NCI-H1105 treated with DMSO at 0.1 percent for 48 hours (cell line): ENCODE results near the gene CBY3.
"Not testable (repeated sequence)": the region's sequence is repeated elsewhere in the genome, so short reads cannot be mapped to it uniquely, and the experiment has no call there.

Experiments
- DNase-seq: peaks from one replicate; lab custom pipeline; 2025; lab: John Stamatoyannopoulos, UW

Gene CBY3

DNA sequence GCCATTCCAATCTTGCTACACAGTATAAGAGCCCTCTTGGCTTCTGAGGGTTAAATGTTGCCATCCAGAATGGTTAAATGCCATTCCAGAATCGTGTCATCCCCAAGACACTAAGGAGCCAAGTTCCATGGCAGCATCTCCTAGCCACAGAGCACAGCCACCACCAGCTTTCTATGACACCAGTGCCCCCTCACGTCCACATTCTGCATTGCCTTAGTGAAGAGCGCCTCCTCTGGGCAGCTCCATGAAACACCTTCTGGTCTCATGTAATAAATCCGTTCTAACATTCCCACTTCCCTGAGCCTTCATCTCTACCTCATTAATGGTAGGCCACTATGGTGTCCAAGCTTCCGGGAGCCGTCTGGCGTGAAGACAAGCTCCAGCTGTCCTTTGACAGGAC, 12.4 kb downstream of the CBY3 start:
- no peak for DNase-seq

- DNase-seq: not testable (repeated sequence)
These were observed 19.2 kb downstream of the CBY3 start for GRCh38 chr5:179661647-179662046.

DNA sequence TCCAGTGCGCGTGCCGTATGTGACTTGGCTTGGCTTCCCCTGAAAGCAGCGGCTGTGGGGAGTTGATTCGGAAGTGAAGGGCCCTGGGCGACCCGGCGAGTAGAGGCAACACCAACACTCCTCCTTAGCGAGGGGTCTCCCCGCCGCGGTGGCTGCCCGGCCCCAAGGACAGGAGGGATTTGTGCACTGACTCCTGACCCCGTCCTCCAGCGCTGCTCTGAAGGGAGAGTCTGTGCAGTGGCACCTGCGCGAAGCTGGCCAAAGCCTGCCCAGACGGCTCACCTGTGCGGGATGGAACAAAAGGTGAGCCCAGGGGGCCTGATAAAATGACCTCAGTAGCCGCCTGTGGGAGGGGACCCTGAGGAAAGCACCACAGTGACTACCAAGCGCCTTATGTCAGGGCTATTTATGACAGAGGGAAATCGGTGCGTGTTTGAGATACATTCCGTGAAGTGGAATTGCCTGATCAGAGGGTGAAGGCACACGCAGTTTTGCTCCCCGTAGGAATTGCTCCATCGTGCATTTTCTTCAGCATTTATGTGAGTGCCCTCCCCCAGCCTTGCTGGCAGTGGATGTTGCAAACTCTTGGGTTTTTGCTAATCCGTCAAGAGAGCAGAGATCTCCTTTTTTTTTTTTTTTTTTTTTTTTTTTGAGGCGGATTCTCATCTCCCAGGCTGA, 22.5 kb downstream of the CBY3 start:
- DNase-seq: not testable (repeated sequence)

GRCh38 chr5:179657302-179658178, 23.3 kb downstream of the CBY3 start:
- not testable (repeated sequence) for DNase-seq

- not testable (repeated sequence) for DNase-seq
These were observed 27.7 kb downstream of the CBY3 start for GRCh38 chr5:179653135-179653534.

DNA sequence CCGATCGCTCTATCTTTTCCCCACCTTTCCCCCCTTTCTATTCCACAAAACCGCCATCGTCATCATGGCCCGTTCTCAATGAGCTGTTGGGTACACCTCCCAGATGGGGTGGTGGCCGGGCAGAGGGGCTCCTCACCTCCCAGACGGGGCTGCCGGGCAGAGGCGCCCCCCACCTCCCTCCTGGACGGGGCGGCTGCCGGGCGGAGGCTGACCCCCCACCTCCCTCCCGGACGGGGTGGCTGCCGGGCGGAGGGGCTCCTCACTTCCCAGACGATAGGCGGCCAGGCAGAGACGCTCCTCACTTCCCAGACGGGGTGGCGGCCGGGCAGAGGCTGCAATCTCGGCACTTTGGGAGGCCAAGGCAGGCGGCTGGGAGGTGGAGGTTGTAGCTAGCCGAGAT, 30.6 kb downstream of the CBY3 start:
- DNase-seq: not testable (repeated sequence)

DNA sequence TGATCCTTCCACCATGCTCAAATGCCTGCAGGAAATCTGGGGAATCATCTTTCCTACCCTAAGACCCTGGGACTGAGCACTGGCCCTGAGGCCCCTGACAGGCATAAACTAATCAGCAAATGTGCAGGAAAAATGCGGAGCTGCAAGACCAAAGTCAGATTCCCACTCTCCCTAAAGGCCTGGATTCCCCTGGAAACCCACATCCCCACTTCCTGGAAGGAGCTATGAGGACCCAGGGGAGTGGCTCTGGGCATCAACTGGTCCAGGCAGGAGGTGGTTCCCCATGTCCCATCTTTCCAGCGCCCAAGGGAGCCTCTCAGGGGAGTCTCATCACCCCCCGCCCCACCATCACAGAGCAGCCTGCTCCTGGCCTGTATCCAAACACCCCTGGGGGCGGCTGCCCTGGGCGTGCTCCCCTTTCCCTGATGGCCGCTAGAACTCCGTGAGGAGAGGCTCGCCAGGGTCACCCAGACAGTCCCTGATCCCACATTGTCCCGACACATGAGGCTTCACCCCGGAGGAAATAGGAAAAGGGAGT, 31.6 kb downstream of the CBY3 start:
- DNase-seq: not testable (repeated sequence)

GRCh38 chr5:179648410-179648809, 32.4 kb downstream of the CBY3 start:
- no peak for DNase-seq

DNA sequence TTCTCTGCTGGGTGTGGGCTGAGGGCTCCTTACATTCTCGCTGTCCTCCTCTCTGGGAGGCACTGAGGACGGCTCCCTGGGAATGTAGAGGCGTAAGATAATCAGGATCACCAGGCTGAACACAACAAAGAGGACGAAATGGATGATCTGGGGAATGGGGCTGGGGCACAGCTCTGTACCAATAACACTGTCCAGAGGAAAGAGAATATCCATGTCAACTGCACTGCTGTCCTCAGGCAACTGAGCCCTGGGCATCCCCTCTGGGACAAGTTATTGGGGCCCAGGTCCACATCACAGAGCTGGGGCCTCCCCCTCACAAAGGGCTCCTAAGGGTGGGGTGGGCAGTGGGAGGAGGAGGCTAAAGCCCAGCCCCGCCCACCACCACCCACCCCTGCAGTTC, 36.1 kb downstream of the CBY3 start:
- DNase-seq: not testable (repeated sequence)

DNA sequence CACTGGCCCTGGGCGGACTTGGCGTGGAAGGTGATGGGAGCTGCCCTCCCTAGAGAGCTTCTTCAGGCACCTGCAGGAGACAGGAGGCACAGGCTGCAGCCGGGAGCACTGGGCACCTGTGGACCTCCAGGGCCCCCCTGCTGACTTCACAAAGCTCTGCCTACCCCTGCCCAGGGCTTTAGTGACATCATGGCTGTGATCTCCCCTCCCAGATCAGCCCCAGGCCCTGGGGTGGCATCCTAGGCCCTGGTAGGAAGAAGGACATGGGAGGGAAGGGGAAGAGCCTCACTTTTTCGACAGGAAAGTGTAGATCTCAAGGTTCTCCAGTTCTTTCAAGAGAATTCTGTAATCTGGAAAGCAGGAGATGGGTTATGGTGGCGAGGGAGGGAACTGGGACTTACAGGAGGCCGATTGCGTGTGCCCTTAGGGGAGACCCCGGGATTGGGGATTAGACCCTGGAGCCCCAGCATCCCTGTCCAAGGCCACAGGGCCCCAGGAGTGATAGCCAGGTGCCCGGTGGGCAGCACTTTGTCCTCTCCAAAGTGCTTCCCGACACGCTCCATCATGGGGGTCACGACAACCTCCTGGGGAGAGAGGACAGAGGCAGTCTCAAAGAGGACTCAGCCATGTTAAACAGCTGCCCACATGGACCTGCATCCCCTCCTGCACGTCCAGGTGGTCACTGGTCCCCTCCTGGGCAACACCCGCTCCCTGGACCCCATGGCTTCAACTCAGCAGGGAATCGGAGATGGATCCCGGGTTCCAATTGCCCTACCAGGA, 37.5 kb downstream of the CBY3 start:
- DNase-seq: not testable (repeated sequence)

- not testable (repeated sequence) for DNase-seq
These were observed 38.2 kb downstream of the CBY3 start for GRCh38 chr5:179642626-179643025.

- not testable (repeated sequence) for DNase-seq
These were observed 39.1 kb downstream of the CBY3 start for GRCh38 chr5:179641745-179642144.

- not testable (repeated sequence) for DNase-seq
These were observed 41.5 kb downstream of the CBY3 start for GRCh38 chr5:179639296-179639695.

- not testable (repeated sequence) for DNase-seq
These were observed 46.3 kb downstream of the CBY3 start for GRCh38 chr5:179634370-179635172.

DNA sequence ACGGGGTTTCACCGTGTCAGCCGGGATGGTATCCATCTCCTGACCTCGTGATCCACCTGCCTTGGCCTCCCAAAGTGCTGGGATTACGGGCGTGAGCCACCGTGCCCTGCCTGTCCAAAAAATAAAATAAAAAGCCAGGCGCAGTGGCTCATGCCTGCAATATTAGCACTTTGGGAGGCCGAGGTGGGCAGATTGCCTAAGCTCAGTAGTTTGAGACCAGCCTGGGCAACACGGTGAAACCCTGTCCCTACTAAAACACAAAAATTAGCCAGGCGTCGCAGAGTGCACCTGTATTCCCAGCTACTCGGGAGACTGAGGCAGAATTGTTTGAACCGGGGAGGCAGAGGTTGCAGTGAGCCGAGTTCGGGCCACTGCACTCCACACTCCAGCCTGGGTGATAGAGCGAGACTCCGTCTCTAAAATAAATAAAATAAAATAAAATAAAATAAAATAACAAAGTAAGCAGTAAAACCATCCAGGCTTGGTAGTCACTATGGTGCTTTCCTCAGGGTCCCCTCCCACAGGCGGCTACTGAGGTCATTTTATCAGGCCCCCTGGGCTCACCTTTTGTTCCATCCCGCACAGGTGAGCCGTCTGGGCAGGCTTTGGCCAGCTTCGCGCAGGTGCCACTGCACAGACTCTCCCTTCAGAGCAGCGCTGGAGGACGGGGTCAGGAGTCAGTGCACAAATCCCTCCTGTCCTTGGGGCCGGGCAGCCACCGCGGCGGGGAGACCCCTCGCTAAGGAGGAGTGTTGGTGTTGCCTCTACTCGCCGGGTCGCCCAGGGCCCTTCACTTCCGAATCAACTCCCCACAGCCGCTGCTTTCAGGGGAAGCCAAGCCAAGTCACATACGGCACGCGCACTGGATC, 47.1 kb downstream of the CBY3 start:
- DNase-seq: not testable (repeated sequence)
